GM19452 (cell line): ENCODE results near the gene SPAG16.
"Not testable (repeated sequence)": the region's sequence is repeated elsewhere in the genome, so short reads cannot be mapped to it uniquely, and the experiment has no call there.

Experiments used
- ATAC-seq: cut with Tn5 transposase; IDR thresholded peaks from one replicate; pipeline ENCODE4 v1.9.1; 2021; ENCODE audit not compliant: unreplicated experiment

The SPAG16 gene

GRCh38 chr2:213688133-213688532 is 403.9 kb downstream of the SPAG16 start:
- ATAC-seq: no peak

GRCh38 chr2:213688825-213689224 is 404.6 kb downstream of the SPAG16 start:
- not testable (repeated sequence) for ATAC-seq

DNA sequence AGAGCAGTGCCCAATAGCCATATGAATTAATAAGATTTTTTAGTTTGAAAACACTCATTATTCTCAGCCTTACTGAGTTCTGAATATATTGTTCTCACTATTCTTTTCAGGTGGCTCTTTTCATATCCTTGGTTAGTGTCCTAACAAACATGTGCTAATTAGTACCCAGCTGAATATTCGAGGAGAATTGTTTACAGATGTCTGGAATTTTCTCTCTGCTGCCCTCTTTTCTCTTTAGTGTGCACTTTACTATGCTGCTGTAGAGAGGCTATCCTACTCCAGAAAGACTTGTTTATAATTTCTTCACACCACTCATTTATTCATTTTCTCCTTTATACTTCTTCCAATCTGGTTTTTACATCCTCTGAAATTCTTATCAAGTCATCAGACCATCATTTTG is 405.3 kb downstream of the SPAG16 start:
- ATAC-seq: no peak

GRCh38 chr2:213691351-213691750 is 407.1 kb downstream of the SPAG16 start:
- no peak for ATAC-seq

DNA sequence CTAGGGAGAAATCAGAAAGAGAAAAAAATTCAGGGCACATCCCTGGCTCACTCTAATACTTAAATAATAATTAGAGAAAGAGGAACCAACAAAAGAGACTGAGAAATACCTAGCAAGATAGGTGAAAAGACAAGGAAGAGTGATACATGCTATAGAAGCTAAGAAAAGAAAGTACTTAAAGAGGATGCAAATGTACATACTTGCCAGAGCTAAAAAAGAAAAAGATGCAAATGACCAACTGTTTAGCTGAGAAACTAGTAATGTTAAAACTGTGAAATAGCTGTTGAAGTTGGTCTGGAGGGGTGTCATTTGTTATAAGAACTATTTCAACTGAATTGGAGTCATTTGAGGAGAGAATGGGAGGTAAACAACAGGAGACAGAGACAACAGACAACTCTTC is 412.2 kb downstream of the SPAG16 start:
- ATAC-seq: no peak

- not testable (repeated sequence) for ATAC-seq
Measured at GRCh38 chr2:213701365-213701764, 417.1 kb downstream of the SPAG16 start.

GRCh38 chr2:213703406-213704098 is 419.3 kb downstream of the SPAG16 start:
- no peak for ATAC-seq

- ATAC-seq: no peak
Measured at GRCh38 chr2:213710164-213710563, 425.9 kb downstream of the SPAG16 start.

GRCh38 chr2:213718411-213718810 is 434.1 kb downstream of the SPAG16 start:
- ATAC-seq: not testable (repeated sequence)

DNA sequence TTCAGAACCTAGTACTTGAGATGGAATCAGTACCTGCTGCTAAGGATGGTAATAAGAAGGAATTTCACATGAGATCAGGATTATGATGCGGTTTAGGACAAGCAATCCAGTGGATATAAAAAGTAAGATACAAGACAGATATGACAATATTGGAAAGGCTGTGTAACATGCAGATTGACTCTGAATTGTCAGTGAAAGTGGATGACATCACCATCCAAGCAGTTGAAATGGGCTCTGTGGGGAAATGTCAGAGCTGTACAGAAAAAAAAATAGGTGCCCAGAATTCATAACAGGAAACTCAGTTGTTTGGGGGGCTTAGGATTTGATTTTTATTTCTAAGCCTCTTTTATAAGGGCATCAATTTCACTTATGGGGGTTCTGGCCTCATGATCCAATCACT is 438.3 kb downstream of the SPAG16 start:
- no peak for ATAC-seq

DNA sequence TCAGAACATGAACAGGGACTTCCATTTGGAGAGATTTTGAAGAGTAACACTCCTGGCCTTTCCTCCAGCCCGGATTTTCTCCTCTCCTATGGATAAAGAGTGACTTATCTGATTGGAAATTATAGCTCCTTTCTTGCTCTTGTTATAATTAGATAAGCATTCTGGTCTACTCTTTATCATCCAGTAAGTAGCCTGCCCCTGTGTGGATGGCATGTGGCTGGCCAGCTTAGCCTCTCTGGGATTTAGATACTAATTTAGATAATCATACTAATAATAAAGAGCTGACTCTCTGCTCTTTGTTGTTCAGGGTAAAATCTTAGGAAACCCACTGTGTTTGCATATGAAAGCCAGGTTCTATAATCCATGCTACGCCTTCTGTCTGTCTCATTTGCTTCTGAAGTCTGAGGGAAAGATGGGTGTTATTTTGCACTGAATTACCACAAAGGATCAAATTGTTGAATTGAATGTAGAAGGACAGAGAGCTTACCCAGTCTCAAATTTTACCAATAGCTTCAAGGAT is 438.8 kb downstream of the SPAG16 start:
- no peak for ATAC-seq

DNA sequence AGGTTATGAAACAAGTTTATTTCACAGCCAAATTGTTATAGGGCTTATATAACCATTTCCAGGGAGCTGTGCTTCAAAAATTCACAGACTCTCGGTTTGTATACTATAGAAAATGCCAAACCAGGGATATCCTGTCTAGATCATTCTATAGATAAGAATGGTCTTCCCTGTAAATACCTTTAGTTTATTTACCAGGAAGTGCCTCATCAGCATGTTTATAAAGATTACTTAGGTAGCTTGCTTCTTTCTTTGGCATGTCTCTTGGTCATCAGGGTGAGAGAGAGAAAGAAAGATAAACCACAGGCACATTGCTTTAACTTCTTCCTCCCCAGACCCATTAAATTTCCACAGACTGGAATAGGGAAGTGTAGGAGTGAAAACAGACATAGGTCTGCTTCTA is 439.4 kb downstream of the SPAG16 start:
- no peak for ATAC-seq

DNA sequence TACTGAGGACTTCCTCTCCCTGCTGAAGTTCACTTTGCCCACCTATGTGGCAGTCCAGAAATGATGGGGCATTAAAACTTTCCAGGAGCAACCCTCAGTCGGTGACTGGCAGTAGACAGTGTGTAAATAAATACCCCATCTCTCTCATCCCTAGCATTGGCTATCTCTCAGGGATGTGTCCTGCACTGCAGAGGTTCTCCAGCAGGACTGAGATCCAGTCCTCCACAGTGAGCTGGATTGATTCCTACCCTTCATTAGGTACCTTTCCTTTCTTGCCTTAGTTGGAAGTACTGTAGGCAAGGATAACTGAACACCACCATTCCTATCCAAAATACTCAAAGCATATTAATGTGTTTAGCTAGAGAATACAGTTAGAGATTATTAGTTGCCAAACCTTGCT is 441.8 kb downstream of the SPAG16 start:
- no peak for ATAC-seq

DNA sequence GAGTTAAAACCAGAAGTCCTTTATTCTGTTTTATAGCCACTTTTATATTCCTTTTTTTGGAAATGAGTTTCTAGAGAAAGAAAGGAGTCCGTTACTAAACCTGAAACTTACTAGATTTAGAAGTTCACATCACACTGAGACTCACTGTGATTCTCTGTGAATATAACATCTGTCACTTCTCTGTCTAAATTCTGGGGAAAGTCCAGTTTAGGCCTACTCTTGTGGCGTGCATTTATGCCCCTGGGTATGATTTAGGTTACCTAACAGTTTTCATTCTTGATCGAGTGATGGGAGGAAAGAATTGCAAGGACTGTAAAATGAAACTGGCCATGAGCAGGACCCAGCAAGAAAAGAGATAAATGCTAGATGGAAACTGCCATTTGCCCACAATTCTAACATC is 449.6 kb downstream of the SPAG16 start:
- ATAC-seq: peak; percentile 67

GRCh38 chr2:213740453-213740852 is 456.2 kb downstream of the SPAG16 start:
- ATAC-seq: no peak

DNA sequence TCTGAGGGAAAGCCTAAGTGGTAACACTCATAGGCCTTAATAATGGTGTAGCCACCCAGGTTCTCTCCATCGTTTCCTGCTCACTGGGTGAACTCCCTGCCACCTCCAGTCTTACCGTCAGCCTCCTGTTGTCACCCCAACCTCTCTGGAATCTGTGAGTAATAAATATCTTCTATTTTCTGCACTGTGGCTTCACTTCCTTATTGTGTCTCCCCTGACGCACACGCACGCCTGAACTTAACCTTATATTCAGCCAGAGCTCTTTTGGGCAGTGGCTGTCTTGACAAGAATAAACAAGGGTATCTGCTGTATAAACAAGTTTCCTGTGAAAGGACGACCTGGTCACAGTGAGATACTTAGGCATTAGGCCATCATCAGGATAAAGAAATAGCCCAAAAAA is 467.2 kb downstream of the SPAG16 start:
- ATAC-seq: peak; percentile 82

DNA sequence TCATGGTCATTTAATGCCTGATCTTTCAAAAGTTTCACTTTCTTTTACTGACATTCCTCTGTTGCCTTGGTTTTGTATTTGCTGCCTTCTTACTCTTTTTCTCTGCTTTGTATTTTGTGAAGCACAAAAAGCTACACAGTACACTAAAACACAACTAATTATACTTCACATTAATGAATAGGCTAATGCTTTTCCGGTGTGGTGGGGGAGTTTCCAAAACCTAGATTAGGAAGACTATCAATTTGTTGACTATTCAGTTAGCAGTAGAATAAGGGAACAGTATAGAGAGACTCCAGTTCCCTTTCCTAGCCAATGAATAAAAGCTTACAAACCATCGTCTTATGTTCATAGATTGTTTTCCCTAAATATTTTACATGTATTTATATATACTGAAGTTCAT is 468.3 kb downstream of the SPAG16 start:
- no peak for ATAC-seq

- no peak for ATAC-seq
Measured at GRCh38 chr2:213757525-213757924, 473.3 kb downstream of the SPAG16 start.

DNA sequence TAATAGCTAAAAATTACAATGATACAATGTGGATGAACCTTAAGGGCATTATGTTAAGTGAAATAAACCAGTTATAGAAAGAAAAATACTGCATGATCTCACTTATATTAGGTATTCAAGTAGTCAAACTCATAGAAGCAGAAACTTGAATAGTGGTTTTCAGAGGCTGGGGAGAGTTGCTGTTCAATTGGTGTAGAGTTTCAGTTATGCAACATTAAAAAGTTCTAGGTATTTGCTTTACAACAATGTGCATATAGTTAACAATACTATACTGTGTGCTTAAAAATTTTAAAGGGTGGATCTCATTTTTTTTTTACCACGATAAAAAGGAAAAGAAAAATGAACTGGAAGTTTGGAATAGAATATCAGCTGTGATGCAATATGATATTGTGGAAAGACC is 479.1 kb downstream of the SPAG16 start:
- ATAC-seq: no peak

DNA sequence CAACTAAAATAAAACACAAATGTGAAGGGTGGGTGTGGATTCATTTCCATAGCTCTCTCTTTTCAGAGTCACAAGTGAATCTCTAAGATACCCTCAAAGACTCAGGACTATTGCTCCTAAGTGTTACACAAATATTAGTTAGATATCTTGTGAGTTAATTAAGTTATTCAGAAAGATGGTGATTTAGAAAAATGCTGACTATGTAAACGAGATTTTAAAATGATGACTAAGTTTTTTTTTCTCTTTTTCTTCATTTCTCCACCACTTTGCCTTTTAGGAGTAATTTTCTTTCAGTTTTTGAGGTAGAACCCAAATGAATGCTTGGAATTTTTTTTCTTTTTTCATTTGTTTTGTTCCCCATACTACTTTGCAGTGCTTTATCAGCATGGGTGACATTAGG is 479.7 kb downstream of the SPAG16 start:
- no peak for ATAC-seq

DNA sequence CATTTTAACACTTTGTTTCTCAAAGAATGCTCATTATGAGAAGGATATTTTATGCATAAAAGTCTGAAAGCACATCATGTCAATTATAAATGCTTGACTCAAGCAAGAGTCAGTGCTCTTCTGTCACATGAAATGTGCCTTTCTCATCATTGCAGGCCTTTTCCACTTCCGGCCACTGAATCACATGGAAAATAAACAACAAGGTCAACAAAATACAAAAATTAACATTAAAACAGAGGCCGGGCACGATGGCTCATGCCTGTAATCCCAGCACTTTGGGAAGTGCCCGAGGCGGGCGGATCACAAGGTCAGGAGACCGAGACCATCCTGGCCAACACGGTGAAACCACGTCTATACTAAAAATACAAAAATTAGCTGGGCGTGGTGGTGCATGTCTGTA is 480.6 kb downstream of the SPAG16 start:
- no peak for ATAC-seq

- peak; percentile 41 for ATAC-seq
Measured at GRCh38 chr2:213766062-213766461, 481.8 kb downstream of the SPAG16 start.

- ATAC-seq: peak; percentile 95
Measured at GRCh38 chr2:213766465-213766901, 482.2 kb downstream of the SPAG16 start.
